GM19455 (cell line): Measurements from ENCODE around the gene FERMT3.

Experiments used
- ATAC-seq: cut with Tn5 transposase; IDR thresholded peaks from one replicate; pipeline ENCODE4 v1.9.1; 2021; ENCODE audit not compliant: unreplicated experiment

FERMT3 gene

GRCh38 chr11:64185693-64186491 lies 20.6 kb upstream of the FERMT3 start, which contains the start of gene STIP1:
Gene STIP1, plus strand, starts transcription at chr11:64186171. Its CDS starts 91 bp downstream, at chr11:64186262.
- peak; percentile 83 for ATAC-seq

- no peak for ATAC-seq
Observed at GRCh38 chr11:64186492-64187165, 19.9 kb upstream of the FERMT3 start.

- ATAC-seq: no peak
Observed at GRCh38 chr11:64192434-64192833, 14.1 kb upstream of the FERMT3 start.

GRCh38 chr11:64196626-64197025 lies 9.9 kb upstream of the FERMT3 start:
- ATAC-seq: no peak

GRCh38 chr11:64198511-64198910 lies 8.0 kb upstream of the FERMT3 start:
- no peak for ATAC-seq

- ATAC-seq: no peak
Observed at GRCh38 chr11:64201543-64201942, 5.0 kb upstream of the FERMT3 start.

- no peak for ATAC-seq
Observed at GRCh38 chr11:64202992-64203391, 3.5 kb upstream of the FERMT3 start.

GRCh38 chr11:64203421-64204079 lies 3.0 kb upstream of the FERMT3 start:
- ATAC-seq: no peak

- ATAC-seq: no peak
Observed at GRCh38 chr11:64204080-64204440, 2.5 kb upstream of the FERMT3 start.

- no peak for ATAC-seq
Observed at GRCh38 chr11:64204464-64204989, 2.0 kb upstream of the FERMT3 start.

GRCh38 chr11:64207256-64208085 lies 950 bp downstream of the FERMT3 start:
- peak; percentile 60 for ATAC-seq

- ATAC-seq: peak; percentile 2
Observed at GRCh38 chr11:64208086-64208795, 1.7 kb downstream of the FERMT3 start.

GRCh38 chr11:64208796-64209562 lies 2.5 kb downstream of the FERMT3 start:
- no peak for ATAC-seq

GRCh38 chr11:64209563-64209843 lies 3.0 kb downstream of the FERMT3 start:
- ATAC-seq: no peak

- no peak for ATAC-seq
Observed at GRCh38 chr11:64210301-64211020, 3.9 kb downstream of the FERMT3 start.

GRCh38 chr11:64211181-64211872 lies 4.8 kb downstream of the FERMT3 start:
- no peak for ATAC-seq

GRCh38 chr11:64216879-64217278 lies 10.4 kb downstream of the FERMT3 start:
- no peak for ATAC-seq

- ATAC-seq: no peak
Observed at GRCh38 chr11:64218628-64219353, 12.3 kb downstream of the FERMT3 start.
